ENCODE results near the gene KCNK15. TPM values are rescaled to one million over a fixed set of nuclear protein-coding genes. Genes with fewer than 3 reads are reported as not detected.

Gene KCNK15
- total and polyA plus RNA-seq, 8 donors, result 0.09 to 3.1 (median 1.8) TPM; not detected in 5

GRCh38 chr20:44765091-44765490 is 19.4 kb downstream of the KCNK15 start:
- TF ChIP-seq, protein P1, sequence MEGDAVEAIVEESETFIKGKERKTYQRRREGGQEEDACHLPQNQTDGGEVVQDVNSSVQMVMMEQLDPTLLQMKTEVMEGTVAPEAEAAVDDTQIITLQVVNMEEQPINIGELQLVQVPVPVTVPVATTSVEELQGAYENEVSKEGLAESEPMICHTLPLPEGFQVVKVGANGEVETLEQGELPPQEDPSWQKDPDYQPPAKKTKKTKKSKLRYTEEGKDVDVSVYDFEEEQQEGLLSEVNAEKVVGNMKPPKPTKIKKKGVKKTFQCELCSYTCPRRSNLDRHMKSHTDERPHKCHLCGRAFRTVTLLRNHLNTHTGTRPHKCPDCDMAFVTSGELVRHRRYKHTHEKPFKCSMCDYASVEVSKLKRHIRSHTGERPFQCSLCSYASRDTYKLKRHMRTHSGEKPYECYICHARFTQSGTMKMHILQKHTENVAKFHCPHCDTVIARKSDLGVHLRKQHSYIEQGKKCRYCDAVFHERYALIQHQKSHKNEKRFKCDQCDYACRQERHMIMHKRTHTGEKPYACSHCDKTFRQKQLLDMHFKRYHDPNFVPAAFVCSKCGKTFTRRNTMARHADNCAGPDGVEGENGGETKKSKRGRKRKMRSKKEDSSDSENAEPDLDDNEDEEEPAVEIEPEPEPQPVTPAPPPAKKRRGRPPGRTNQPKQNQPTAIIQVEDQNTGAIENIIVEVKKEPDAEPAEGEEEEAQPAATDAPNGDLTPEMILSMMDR (IDR thresholded peaks at IDR 0.05), result no peak
- Histone ChIP-seq H3K9me3 (no peaks in the 10 kb centered on the region), H3K27ac (no peak overlapping the region), H3K4me3 (no peak overlapping the region), H3K27me3 (peaks cover 0 to 9% of the 10 kb centered on the region in 2 donors), H3K36me3 (no peaks in the 10 kb centered on the region), H3K4me1 (peaks cover 0 to 6% of the 10 kb centered on the region in 2 donors)
- ATAC-seq, result no peak
- intact Hi-C loops (cut with DNase I), result no loop called here
- no peak for DNase-seq

- no peak overlapping the region for H3K4me3 ChIP-seq
- peaks cover 0 to 15% of the 10 kb centered on the region in 2 donors for H3K27me3 ChIP-seq
- TF ChIP-seq, protein P1 (IDR thresholded peaks at IDR 0.05), result no peak
- H3K36me3 ChIP-seq, result no peaks in the 10 kb centered on the region
- peak; percentile 16 for ATAC-seq
- H3K4me1 ChIP-seq, result peaks cover 0 to 6% of the 10 kb centered on the region in 2 donors
- no peaks in the 10 kb centered on the region for H3K9me3 ChIP-seq
- no peak for DNase-seq
- H3K27ac ChIP-seq, result no peak overlapping the region
- intact Hi-C loops (cut with DNase I), result no loop called here
Observed at GRCh38 chr20:44765701-44766347, 20.2 kb downstream of the KCNK15 start.

DNA sequence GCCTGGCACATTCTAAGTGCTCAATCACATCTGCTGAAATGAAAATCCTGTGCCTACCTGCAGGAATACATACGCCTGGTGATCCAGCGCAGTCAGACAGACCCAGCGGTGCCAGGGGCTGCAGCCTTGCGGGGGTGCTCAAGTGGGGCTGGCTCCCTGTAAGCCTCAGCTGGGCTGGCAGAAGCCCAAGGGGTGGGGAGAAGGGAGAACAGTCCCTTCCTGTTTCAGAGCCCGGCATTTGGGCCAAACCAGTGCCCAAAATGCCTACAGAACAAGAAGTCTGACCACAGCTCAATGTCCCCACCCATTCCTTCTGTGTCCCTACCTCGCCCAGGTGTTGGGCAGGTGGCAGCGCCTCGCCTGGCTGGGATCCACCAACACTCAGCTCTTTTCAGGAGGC is 22.6 kb downstream of the KCNK15 start:
- peaks cover 0 to 29% of the 10 kb centered on the region in 2 donors for H3K27me3 ChIP-seq
- no peak for ATAC-seq
- intact Hi-C loops (cut with DNase I), result no loop called here
- TF ChIP-seq, protein P1 (IDR thresholded peaks at IDR 0.05), result no peak
- no peak overlapping the region for H3K4me3 ChIP-seq
- no peaks in the 10 kb centered on the region for H3K36me3 ChIP-seq
- no peak for DNase-seq
- no peaks in the 10 kb centered on the region for H3K4me1 ChIP-seq
- no peaks in the 10 kb centered on the region for H3K9me3 ChIP-seq
- no peak overlapping the region for H3K27ac ChIP-seq

GRCh38 chr20:44768854-44769480 is 23.3 kb downstream of the KCNK15 start:
- no peaks in the 10 kb centered on the region for H3K4me1 ChIP-seq
- ATAC-seq (no peak), DNase-seq (no peak)
- TF ChIP-seq, protein P1 (IDR thresholded peaks at IDR 0.05), result no peak
- H3K27me3 ChIP-seq, result peaks cover 0 to 32% of the 10 kb centered on the region in 2 donors
- H3K27ac ChIP-seq, result no peak overlapping the region
- intact Hi-C loops (cut with DNase I), result no loop called here
- no peaks in the 10 kb centered on the region for H3K36me3 ChIP-seq
- H3K9me3 ChIP-seq, result no peaks in the 10 kb centered on the region
- H3K4me3 ChIP-seq, result no peak overlapping the region

DNA sequence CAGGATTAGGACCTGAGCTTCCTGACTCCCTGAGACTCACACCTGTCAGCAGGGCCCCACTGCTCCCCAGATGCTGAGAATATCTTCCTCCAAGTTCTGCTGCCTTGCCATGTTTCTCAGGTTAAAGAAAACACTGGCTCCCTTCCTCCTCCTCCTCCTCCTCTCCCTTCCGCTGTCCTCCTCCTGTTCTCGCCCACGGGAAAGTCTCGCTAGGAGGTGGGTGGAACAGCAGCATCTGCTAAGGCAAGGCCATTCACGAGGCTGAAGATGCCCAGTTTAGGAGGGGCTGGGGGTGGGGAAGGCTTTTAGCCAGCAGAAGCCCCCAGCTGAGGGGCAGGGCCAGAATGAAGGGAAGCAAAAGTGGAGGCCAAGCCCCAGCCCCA is 23.8 kb downstream of the KCNK15 start:
- Histone ChIP-seq H3K4me3 (no peak overlapping the region), H3K36me3 (no peaks in the 10 kb centered on the region), H3K9me3 (no peaks in the 10 kb centered on the region), H3K4me1 (no peaks in the 10 kb centered on the region), H3K27me3 (peaks cover 0 to 35% of the 10 kb centered on the region in 2 donors), H3K27ac (no peak overlapping the region)
- TF ChIP-seq, protein P1 (IDR thresholded peaks at IDR 0.05), result no peak
- intact Hi-C loops (cut with DNase I), result no loop called here
- DNase-seq, result no peak
- no peak for ATAC-seq

All from left lung (tissue), 10 donors.